Panc1 (cell line): ENCODE data around the gene PACSIN1.

Experiments
- CTCF ChIP-seq: fragments of 450-650 bp; IDR thresholded peaks from 2 replicates; pipeline ENCODE4 v1.5.1; 2017; ENCODE audit warnings: mild to moderate bottlenecking
- POLR2AphosphoS5 ChIP-seq: IDR thresholded peaks from 2 replicates; pipeline ENCODE4 v1.6.1; 2012; ENCODE audit warnings: mild to moderate bottlenecking, low read depth, low read length, moderate library complexity

GRCh38 chr6:34556493-34556892, 90.6 kb downstream of the PACSIN1 start:
- TF ChIP-seq CTCF (no peak), POLR2AphosphoS5 (no peak)
